ENCODE data around the gene VSNL1. TPM values are rescaled to one million over a fixed set of nuclear protein-coding genes. Genes with fewer than 3 reads are reported as not detected.
A peak's percentile ranks its signal among the peaks of the same experiment; 100 is the strongest.

Gene VSNL1
- total and polyA plus RNA-seq, 2 experiments from 2014 or later: 102 to 112 TPM

DNA sequence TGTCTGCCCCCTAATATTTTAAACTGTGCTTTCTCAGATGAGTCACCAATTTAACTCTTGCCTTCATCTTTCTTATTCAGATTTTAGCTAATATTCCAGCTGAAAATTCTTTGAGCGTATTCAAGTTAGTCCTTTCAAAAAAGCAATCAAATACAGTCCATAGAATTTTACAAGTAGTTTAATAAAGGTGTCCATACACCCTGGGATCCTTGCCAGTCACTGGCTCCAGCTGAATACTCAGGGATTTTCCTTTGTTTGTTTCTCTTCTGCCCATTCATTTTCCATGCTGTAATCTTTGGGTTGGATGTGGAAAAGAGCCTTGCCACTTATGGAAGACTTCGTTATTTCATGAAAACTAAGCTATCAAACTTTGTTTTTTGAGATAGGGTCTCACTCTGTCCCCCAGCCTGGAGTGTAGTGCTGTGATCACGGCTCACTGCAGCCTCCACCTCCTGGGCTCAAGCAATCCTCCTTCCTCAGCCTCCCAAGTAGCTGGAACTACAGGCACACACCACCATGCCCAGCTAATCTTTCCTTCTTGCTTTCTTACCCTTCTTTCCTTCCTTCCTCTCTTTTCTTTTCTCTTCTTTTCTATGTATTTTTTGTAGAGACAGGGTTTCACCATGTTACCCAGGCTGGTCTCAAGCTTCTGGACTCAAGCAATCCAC, 34.0 kb downstream of the VSNL1 start:
- Histone ChIP-seq H3K27me3 (ENCODE audit: insufficient read depth) (no peaks in the 10 kb centered on the region), H3K9me2 (ENCODE audit: insufficient read depth) (0 out of 2 replicates have a peak, but pooled peaks cover 3% of the 10 kb centered on the region), H2AFZ (no peak overlapping the region), H3K36me3 (ENCODE audit: insufficient read depth) (no peaks in the 10 kb centered on the region), H3K27ac (ENCODE audit: low read depth) (no peak overlapping the region), H3F3A (replicated peaks; ENCODE audit: low read depth) (no peaks in the 10 kb centered on the region), H3K4me1 (ENCODE audit: insufficient read depth) (peaks cover 49% of the 10 kb centered on the region), H3K79me2 (replicated peaks; ENCODE audit: insufficient read depth) (peaks cover 98% of the 10 kb centered on the region), H3K4me2 (no peak overlapping the region; the same call in 1 of the 2 replicates), H4K20me1 (replicated peaks; ENCODE audit: insufficient read depth) (peaks cover 32% of the 10 kb centered on the region), H3K4me3 (no peak overlapping the region)
- Mint-ChIP-seq H3K27ac (peak overlapping the region; percentile 83), H3K4me1 (peaks cover 43% of the 10 kb centered on the region), H3K4me3 (no peak overlapping the region), H3K36me3 (ENCODE audit: low read depth) (peaks cover 13% of the 10 kb centered on the region), H3K9me3 (no peaks in the 10 kb centered on the region; the same call in 2 of the 3 replicates), H3K27me3 (ENCODE audit: insufficient read depth, low read depth, poor library complexity) (peaks cover 2% of the 10 kb centered on the region)
- ATAC-seq (no peak), DNase-seq (ENCODE audit: low spot score) (no peak)
- TF ChIP-seq, protein P1, sequence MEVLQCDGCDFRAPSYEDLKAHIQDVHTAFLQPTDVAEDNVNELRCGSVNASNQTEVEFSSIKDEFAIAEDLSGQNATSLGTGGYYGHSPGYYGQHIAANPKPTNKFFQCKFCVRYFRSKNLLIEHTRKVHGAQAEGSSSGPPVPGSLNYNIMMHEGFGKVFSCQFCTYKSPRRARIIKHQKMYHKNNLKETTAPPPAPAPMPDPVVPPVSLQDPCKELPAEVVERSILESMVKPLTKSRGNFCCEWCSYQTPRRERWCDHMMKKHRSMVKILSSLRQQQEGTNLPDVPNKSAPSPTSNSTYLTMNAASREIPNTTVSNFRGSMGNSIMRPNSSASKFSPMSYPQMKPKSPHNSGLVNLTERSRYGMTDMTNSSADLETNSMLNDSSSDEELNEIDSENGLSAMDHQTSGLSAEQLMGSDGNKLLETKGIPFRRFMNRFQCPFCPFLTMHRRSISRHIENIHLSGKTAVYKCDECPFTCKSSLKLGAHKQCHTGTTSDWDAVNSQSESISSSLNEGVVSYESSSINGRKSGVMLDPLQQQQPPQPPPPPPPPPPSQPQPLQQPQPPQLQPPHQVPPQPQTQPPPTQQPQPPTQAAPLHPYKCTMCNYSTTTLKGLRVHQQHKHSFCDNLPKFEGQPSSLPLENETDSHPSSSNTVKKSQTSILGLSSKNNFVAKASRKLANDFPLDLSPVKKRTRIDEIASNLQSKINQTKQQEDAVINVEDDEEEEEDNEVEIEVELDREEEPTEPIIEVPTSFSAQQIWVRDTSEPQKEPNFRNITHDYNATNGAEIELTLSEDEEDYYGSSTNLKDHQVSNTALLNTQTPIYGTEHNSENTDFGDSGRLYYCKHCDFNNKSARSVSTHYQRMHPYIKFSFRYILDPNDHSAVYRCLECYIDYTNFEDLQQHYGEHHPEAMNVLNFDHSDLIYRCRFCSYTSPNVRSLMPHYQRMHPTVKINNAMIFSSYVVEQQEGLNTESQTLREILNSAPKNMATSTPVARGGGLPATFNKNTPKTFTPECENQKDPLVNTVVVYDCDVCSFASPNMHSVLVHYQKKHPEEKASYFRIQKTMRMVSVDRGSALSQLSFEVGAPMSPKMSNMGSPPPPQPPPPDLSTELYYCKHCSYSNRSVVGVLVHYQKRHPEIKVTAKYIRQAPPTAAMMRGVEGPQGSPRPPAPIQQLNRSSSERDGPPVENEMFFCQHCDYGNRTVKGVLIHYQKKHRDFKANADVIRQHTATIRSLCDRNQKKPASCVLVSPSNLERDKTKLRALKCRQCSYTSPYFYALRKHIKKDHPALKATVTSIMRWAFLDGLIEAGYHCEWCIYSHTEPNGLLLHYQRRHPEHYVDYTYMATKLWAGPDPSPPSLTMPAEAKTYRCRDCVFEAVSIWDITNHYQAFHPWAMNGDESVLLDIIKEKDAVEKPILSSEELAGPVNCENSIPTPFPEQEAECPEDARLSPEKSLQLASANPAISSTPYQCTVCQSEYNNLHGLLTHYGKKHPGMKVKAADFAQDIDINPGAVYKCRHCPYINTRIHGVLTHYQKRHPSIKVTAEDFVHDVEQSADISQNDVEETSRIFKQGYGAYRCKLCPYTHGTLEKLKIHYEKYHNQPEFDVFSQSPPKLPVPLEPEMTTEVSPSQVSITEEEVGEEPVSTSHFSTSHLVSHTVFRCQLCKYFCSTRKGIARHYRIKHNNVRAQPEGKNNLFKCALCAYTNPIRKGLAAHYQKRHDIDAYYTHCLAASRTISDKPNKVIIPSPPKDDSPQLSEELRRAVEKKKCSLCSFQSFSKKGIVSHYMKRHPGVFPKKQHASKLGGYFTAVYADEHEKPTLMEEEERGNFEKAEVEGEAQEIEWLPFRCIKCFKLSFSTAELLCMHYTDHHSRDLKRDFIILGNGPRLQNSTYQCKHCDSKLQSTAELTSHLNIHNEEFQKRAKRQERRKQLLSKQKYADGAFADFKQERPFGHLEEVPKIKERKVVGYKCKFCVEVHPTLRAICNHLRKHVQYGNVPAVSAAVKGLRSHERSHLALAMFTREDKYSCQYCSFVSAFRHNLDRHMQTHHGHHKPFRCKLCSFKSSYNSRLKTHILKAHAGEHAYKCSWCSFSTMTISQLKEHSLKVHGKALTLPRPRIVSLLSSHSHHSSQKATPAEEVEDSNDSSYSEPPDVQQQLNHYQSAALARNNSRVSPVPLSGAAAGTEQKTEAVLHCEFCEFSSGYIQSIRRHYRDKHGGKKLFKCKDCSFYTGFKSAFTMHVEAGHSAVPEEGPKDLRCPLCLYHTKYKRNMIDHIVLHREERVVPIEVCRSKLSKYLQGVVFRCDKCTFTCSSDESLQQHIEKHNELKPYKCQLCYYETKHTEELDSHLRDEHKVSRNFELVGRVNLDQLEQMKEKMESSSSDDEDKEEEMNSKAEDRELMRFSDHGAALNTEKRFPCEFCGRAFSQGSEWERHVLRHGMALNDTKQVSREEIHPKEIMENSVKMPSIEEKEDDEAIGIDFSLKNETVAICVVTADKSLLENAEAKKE (CRISPR knock-in tag; IDR thresholded peaks at IDR 0.05): no peak
- TF ChIP-seq ZNF331 (CRISPR knock-in tag; IDR thresholded peaks at IDR 0.05; ENCODE audit: low read depth) (no peak), POLR2AphosphoS5 (IDR thresholded peaks at IDR 0.05; ENCODE audit: low read depth) (no peak), ZNF114 (CRISPR knock-in tag; IDR thresholded peaks at IDR 0.05) (no peak), EZH2phosphoT487 (IDR thresholded peaks at IDR 0.05; ENCODE audit: unreplicated experiment) (no peak)
- TF ChIP-seq, protein P2, sequence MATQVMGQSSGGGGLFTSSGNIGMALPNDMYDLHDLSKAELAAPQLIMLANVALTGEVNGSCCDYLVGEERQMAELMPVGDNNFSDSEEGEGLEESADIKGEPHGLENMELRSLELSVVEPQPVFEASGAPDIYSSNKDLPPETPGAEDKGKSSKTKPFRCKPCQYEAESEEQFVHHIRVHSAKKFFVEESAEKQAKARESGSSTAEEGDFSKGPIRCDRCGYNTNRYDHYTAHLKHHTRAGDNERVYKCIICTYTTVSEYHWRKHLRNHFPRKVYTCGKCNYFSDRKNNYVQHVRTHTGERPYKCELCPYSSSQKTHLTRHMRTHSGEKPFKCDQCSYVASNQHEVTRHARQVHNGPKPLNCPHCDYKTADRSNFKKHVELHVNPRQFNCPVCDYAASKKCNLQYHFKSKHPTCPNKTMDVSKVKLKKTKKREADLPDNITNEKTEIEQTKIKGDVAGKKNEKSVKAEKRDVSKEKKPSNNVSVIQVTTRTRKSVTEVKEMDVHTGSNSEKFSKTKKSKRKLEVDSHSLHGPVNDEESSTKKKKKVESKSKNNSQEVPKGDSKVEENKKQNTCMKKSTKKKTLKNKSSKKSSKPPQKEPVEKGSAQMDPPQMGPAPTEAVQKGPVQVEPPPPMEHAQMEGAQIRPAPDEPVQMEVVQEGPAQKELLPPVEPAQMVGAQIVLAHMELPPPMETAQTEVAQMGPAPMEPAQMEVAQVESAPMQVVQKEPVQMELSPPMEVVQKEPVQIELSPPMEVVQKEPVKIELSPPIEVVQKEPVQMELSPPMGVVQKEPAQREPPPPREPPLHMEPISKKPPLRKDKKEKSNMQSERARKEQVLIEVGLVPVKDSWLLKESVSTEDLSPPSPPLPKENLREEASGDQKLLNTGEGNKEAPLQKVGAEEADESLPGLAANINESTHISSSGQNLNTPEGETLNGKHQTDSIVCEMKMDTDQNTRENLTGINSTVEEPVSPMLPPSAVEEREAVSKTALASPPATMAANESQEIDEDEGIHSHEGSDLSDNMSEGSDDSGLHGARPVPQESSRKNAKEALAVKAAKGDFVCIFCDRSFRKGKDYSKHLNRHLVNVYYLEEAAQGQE (IDR thresholded peaks at IDR 0.05; ENCODE audit: unreplicated experiment): no peak

Measured in GM23338 (cell line).